Aorta (tissue), 5 donors: ENCODE data around the gene BLTP2. TPM values are rescaled to one million over a fixed set of nuclear protein-coding genes. Genes with fewer than 3 reads are reported as not detected.
"Not testable (repeated sequence)": the region's sequence is repeated elsewhere in the genome, so short reads cannot be mapped to it uniquely, and the experiment has no call there.

Source experiments
- ATAC-seq: fragments of 200-7000 bp; cut with Tn5 transposase; one replicate; pipeline ENCODE4 v1.9.1; 2022; ENCODE audit warnings: moderate library complexity; ENCODE audit not compliant: low FRiP score
- DNase-seq, 2 donors: peaks; one replicate each; pipeline ENCODE4 v3.0.0-alpha.2; 2020
- H3K27ac ChIP-seq, 2 donors: one replicate each; pipeline ENCODE4 v1.5.1; 2013; ENCODE audit warnings: low read length in 2 of 2, mild to moderate bottlenecking in 2 of 2, moderate library complexity in 2 of 2, control low read depth in 1 of 2, inconsistent platforms in 1 of 2, low read depth in 1 of 2
- H3K27me3 ChIP-seq, 2 donors: one replicate each; pipeline ENCODE4 v1.6.1; 2013; ENCODE audit warnings: control low read depth in 1 of 2, low read length in 1 of 2, mild to moderate bottlenecking in 1 of 2, moderate library complexity in 1 of 2; ENCODE audit not compliant: insufficient read depth in 2 of 2, control insufficient read depth in 1 of 2
- H3K36me3 ChIP-seq, 2 donors: one replicate each; pipeline ENCODE4 v1.6.1; 2013; ENCODE audit warnings: control low read depth in 1 of 2, low read length in 1 of 2, mild to moderate bottlenecking in 1 of 2; ENCODE audit not compliant: insufficient read depth in 2 of 2, control insufficient read depth in 1 of 2
- H3K4me1 ChIP-seq, 2 donors: one replicate each; pipeline ENCODE4 v1.6.1; 2013; ENCODE audit warnings: low read length in 2 of 2, control low read depth in 1 of 2, mild to moderate bottlenecking in 1 of 2, moderate library complexity in 1 of 2; ENCODE audit not compliant: insufficient read depth in 2 of 2, control insufficient read depth in 1 of 2
- H3K4me3 ChIP-seq, 2 donors: one replicate each; pipeline ENCODE4 v1.5.1; 2013; ENCODE audit warnings: low read length in 2 of 2, control low read depth in 1 of 2, mild to moderate bottlenecking in 1 of 2
- H3K9me3 ChIP-seq: one replicate; pipeline ENCODE4 v1.6.1; 2013; ENCODE audit warnings: mild to moderate bottlenecking, low read length; ENCODE audit not compliant: control insufficient read depth
- WGBS, 2 donors: extraction: QIAGEN DNeasy Blood & Tissue Kit; methylation state at CpG; one replicate each; pipeline ENCODE4 v1.1.7; 2013; 5-methylcytosine and 5-hydroxymethylcytosine counted together
- intact Hi-C, 2 donors: fragments of 100-400 bp; cut with DNase I; formaldehyde crosslinking; loops; one replicate each; pipeline versions ENCODE4 v1.14.2 to v1.15.0; 2022
- polyA plus RNA-seq, 2 donors: library from polyadenylated mRNA; stranded (reverse); fragments of 200-250 nt; gene quantifications; one replicate each; pipeline ENCODE4 v1.2.3, GENCODE V29; 2013
- total RNA-seq, 2 donors: library from RNA; stranded (reverse); fragmentation: NEBNext Ultra II Directional; extraction: Animal tissue kit (Norgen Biotek cat#: 25700); gene quantifications; one replicate each; pipeline ENCODE4 v1.2.1, GENCODE V29; 2021
- donor health status: healthy with polysubstance abuse.
- donor health status: Bipolar disorder and iron deficiency.
- donor health status: DM: no; HTN: no; CAD: no.
- donor health status: DM: no; HTN: no; CAD: no.
- donor health status: DM: yes; HTN: yes; CAD: no.

Gene BLTP2
- total and polyA plus RNA-seq, 4 donors, result 27.7 to 135 (median 64.2) TPM

DNA sequence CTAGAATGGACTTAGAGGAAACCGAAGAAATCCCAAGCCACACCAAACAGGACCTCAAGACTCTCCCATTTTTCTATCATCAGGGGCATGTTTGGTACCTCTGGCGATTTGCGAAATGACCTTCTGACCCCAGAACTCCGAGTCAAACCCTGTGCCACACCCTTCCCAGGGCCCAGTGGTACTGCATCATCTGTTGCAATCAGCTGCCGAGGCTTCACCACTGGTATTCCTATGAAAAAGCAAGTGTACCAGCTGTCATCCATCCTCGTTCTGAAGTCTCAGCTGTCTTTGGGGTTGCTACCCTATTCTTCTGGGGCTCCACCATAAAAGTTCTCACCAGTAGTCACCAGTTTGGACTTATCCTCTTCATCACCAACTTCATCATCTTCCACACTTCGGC, 28.7 kb downstream of the BLTP2 start:
- DNase-seq (no peak), ATAC-seq (no peak)
- intact Hi-C loops, result no loop called here
- Histone ChIP-seq H3K27me3 (no peaks in the 10 kb centered on the region), H3K4me3 (no peak overlapping the region), H3K27ac (no peak overlapping the region), H3K9me3 (no peaks in the 10 kb centered on the region), H3K36me3 (peaks cover 21 to 24% of the 10 kb centered on the region in 2 donors), H3K4me1 (no peaks in the 10 kb centered on the region)
- WGBS, 2 donors, result 79% methylated on average over 7 of the region's 7 CpGs

DNA sequence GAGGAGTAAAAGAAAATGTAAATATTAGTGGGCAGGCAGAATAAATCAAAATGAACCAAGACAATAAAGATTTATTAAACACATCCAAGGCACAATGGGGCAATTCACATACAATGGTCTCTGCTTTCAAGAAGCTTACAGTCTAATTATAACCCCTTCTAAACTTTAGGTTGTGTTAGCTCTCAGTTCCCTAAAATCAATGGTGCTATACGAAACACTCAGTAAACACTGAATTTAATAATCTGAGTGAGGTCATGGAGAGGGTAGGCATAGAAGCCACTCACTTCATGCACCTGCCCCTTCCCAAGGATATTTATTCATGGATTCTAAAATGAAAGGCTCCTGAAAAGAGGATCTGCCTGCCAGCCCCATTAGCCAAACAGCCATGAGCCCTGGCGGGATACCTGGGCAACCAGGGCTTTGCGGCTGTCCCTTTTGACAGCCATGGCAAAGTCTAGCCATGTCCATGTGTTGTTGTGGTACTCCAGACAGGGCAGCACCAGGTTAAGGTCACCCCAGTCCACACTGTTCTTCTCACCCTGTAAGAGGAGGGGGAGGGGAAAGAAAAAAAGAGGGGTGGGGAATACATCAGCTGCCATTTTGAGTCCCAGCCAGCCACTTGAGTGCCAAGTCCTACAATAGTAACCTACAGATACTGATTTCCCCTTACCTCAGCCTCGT, 29.6 kb downstream of the BLTP2 start:
- WGBS, 2 donors, result 79 to 82% methylated on average over 4 of the region's 4 CpGs
- DNase-seq (no peak), ATAC-seq (no peak)
- Histone ChIP-seq H3K9me3 (no peaks in the 10 kb centered on the region), H3K27ac (no peak overlapping the region), H3K4me3 (no peak overlapping the region), H3K36me3 (peaks cover 12 to 20% of the 10 kb centered on the region in 2 donors), H3K4me1 (no peaks in the 10 kb centered on the region), H3K27me3 (no peaks in the 10 kb centered on the region)
- intact Hi-C loops, result no loop called here

DNA sequence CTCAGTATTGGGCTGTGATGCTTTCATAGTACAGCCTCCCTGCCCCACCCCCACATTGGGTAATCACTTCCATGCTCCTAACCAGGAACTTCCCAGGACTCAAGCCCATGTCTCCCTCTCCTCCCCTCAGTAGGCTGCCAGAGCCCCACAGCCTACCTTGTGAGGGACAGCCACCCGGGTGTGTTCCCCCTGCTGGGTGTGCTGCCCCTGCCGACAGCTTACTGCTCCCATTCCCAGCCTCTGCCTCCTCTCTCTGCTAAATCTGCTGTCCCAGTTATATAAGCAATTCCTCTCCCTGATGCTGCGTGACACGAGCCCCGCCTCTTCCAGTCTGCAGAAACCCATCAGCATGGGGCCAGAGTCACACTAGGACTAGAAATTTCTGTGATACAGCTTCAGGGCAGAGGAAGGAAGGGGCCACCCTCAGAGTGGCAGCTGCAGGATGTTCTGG, 31.0 kb downstream of the BLTP2 start, which contains the start of gene RSKR:
RSKR (minus strand) TSS at position 255 of the 451 bp plus-strand sequence; CDS start at position 231, 24 bp downstream.
- intact Hi-C loops, result loop anchor here (2.0 to 5.0 kb wide), 4 partner anchors 67 to 122 kb away; no protein-coding TSS in a partner anchor
- DNase-seq, result no peak
- H3K9me3 ChIP-seq, result no peaks in the 10 kb centered on the region
- ATAC-seq, result no peak
- no peaks in the 10 kb centered on the region for H3K27me3 ChIP-seq
- no peaks in the 10 kb centered on the region for H3K4me1 ChIP-seq
- 78 to 80% methylated on average over 5 of the region's 5 CpGs for WGBS, 2 donors
- no peak within 1 kb of the TSS for H3K4me3 ChIP-seq
- H3K27ac ChIP-seq, result no peak within 1 kb of the TSS
- peaks cover 0 to 13% of the 10 kb centered on the region in 2 donors for H3K36me3 ChIP-seq

DNA sequence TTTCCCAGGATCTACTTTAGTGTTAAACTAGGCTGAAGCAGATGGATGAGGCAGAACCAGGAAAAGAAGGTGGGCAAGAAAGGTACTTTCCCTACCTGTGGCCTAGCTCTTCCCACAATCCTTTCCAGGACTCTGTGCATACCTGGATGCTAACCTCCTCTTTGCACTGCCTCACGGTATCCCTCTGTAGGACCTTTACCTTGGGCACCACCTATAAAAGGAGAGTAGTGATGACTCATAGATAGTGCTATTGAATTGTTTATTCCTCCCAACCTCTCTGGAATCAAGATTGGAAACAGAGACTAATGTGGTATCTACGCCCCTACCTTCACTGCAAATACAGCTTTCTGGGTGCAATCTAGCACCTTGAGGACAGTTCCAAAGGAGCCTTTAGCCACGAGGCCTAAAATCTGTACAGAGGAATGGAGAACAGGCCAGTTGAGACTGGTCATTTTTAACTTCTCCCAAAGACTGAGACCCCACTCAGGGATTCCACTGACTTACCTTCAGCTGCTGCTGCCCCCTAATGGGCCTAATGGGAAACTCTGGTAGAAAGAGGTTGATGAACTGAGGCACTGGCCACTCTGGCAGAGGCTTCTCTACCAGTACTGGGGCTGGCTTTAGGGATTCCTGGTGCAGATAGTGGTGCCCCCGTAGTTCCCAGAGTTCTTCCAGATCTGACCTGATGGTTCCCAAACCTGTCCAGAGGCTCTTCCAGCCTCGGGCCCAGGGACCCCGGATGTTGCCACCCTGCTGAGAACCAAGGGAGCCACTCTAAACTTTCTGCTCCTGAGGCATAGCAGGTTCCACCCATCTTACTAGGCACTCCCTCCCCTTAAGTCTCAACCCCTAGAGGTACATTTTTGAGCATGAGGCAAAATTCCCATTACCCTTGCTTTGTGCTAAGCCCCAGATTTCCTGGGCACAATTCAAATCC, 31.8 kb downstream of the BLTP2 start:
- Histone ChIP-seq H3K9me3 (no peaks in the 10 kb centered on the region), H3K4me1 (no peaks in the 10 kb centered on the region), H3K4me3 (no peak overlapping the region), H3K27ac (no peak overlapping the region), H3K27me3 (no peaks in the 10 kb centered on the region), H3K36me3 (peaks cover 0 to 11% of the 10 kb centered on the region in 2 donors)
- 73 to 76% methylated on average over 6 of the region's 6 CpGs for WGBS, 2 donors
- DNase-seq (no peak), ATAC-seq (peak; percentile 71)
- intact Hi-C loops, result loop anchor here (2.0 to 5.0 kb wide), 4 partner anchors 66 to 121 kb away; no protein-coding TSS in a partner anchor

DNA sequence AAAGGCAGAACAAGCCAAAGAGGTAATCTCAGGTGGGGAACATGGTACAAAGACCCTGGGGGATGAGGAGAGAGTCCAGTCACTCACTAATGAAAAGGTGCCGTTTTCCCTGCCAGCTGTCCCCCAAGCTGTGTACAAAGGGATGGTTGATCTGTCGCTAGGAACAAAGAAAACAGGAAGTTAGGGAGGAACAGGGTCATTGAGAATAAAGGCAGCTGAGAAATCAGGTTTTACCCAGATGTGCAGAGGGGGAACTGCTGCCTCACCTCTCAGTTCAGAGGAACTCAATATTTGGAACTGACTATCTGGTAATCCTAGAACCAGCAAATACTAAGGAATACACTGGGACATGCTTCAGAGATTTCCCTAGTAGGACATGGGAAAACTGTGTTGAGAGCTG, 32.4 kb downstream of the BLTP2 start:
- H3K36me3 ChIP-seq, result peaks cover 0 to 11% of the 10 kb centered on the region in 2 donors
- 54 to 66% methylated on average over 2 of the region's 2 CpGs for WGBS, 2 donors
- no peak overlapping the region for H3K27ac ChIP-seq
- no peaks in the 10 kb centered on the region for H3K9me3 ChIP-seq
- intact Hi-C loops, result loop anchor here (2.0 to 5.0 kb wide), 4 partner anchors 65 to 120 kb away; no protein-coding TSS in a partner anchor
- ATAC-seq (peak; percentile 12), DNase-seq (no peak)
- no peaks in the 10 kb centered on the region for H3K27me3 ChIP-seq
- no peaks in the 10 kb centered on the region for H3K4me1 ChIP-seq
- H3K4me3 ChIP-seq, result no peak overlapping the region

DNA sequence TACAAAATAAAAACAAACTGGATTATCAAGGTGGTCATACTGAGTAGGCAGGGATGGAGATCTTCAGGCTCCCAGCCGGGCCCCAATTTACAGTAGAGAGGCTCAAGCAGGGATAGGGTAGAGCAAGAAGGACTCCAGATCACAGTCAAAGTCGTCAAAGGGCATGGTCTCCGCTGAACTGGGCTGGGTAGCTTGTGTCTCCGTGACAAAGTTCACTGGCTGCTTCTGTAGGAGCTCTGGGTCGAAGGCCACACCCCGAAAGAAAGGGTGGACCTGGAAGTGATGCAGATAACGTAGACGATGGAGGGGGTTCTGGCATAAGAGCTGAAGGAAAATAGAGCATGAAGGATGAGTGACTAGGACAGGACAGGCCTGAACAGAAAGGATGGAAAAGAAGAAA, 34.6 kb downstream of the BLTP2 start:
- Histone ChIP-seq H3K27ac (no peak overlapping the region), H3K27me3 (no peaks in the 10 kb centered on the region), H3K4me1 (no peaks in the 10 kb centered on the region), H3K4me3 (no peak overlapping the region), H3K9me3 (no peaks in the 10 kb centered on the region), H3K36me3 (peaks cover 0 to 4% of the 10 kb centered on the region in 2 donors)
- ATAC-seq (no peak), DNase-seq (no peak)
- intact Hi-C loops, result loop anchor here (5.0 kb wide), 3 partner anchors 63 to 118 kb away; no protein-coding TSS in a partner anchor
- 84 to 85% methylated on average over 8 of the region's 8 CpGs for WGBS, 2 donors

DNA sequence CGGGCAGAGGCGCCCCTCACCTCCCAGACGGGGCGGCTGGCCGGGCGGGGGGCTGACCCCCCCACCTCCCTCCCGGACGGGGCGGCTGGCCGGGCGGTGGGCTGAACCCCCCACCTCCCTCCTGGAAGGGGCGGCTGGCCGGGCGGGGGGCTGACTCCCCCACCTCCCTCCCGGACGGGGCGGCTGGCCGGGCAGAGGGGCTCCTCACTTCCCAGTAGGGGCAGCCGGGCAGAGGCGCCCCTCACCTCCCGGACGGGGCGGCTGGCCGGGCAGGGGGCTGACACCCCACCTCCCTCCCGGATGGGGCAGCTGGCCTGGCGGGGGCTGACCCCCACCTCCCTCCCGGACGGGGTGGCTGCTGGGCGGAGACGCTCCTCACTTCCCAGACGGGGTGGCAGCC, 40.9 kb downstream of the BLTP2 start:
- H3K36me3 ChIP-seq, intact Hi-C loops, H3K4me1 ChIP-seq, DNase-seq, H3K27ac ChIP-seq, H3K4me3 ChIP-seq, ATAC-seq, H3K9me3 ChIP-seq, H3K27me3 ChIP-seq: not testable (repeated sequence)
- 90 to 91% methylated on average over 10 to 31 of the region's 31 CpGs for WGBS, 2 donors

DNA sequence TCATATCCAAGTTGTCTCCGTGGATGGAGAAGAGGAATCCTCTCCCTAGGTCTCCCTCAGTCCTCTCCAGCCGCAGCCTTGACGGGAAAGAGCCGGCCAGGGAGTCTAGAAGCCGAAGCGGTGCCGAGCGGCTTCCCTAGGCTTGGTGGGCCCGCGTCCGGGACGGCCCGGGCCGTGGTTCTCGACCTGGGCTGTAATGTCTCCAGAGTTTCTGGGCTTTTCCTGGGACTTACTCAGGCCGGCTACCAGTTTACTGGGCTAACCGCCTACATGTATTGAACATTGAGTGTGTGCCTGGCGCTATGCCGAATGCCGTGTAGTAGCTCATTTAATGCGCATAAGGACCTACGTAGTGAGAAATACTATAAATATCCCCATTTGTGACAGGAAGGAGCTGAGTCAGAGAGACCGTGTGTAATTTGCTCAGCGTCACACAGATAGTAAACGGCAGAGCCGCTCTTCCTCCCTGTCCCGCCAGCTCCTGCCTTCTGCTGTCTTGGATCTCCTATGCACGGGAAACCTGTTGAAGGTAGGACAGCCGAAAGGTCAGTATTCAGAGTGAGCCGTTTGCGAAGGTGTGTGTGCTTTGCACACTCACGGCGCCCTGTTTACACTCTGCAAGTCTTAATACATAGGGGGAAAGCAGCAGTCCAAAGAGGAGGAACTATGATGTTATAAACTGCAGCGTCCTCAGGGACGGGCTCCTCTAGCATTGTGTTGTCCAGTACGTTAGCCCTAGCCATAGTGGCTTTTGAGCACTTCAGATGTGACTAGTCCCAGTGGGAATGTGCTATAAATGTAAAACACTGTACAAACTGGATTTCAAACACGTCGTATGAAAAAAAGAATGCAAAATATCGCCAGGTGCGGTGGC, 45.4 kb downstream of the BLTP2 start:
- DNase-seq (peak; percentile 80 to 93), ATAC-seq (peak; percentile 81)
- Histone ChIP-seq H3K27ac (peak overlapping the region; percentile 23 to 94), H3K36me3 (no peaks in the 10 kb centered on the region), H3K4me1 (no peaks in the 10 kb centered on the region), H3K27me3 (no peaks in the 10 kb centered on the region), H3K4me3 (peak overlapping the region; percentile 29 to 77), H3K9me3 (no peaks in the 10 kb centered on the region)
- 4 to 6% methylated on average over 40 of the region's 40 CpGs for WGBS, 2 donors
- intact Hi-C loops, result loop anchor here (2.0 to 5.0 kb wide), 2 partner anchors 47 kb away; partner anchors contain the start of gene UNC119 (in 2 of the 2)
